KMS-11 (cell line): Measurements from ENCODE around the gene LKAAEAR1.

Source experiments
- H2AFZ ChIP-seq: fragments of 200-600 bp; sonication (generic); 2 replicates; pipeline ENCODE4 v1.6.1; 2016; ENCODE audit warnings: antibody characterized with exemption, mixed run types, low read depth
- H3K27ac ChIP-seq: fragments of 200-600 bp; sonication (generic); 2 replicates; pipeline ENCODE4 v1.6.1; 2016; ENCODE audit warnings: mild to moderate bottlenecking, mixed run types
- H3K27me3 ChIP-seq: fragments of 200-600 bp; sonication (generic); 2 replicates; pipeline ENCODE4 v1.6.1; 2017; ENCODE audit warnings: mild to moderate bottlenecking, low read depth, mixed run types, moderate library complexity; ENCODE audit not compliant: insufficient read depth
- H3K36me3 ChIP-seq: fragments of 200-600 bp; sonication (generic); 2 replicates; pipeline ENCODE4 v1.6.1; 2017; ENCODE audit warnings: mild to moderate bottlenecking, mixed run types; ENCODE audit not compliant: insufficient read depth
- H3K4me1 ChIP-seq: fragments of 200-600 bp; sonication (generic); 2 replicates; pipeline ENCODE4 v1.6.1; 2016; ENCODE audit warnings: mild to moderate bottlenecking, low read depth, mixed run types; ENCODE audit not compliant: poor library complexity, severe bottlenecking
- H3K4me2 ChIP-seq: fragments of 200-600 bp; sonication (generic); 2 replicates; pipeline ENCODE4 v1.7.0; 2016; ENCODE audit warnings: mild to moderate bottlenecking, mixed run types
- H3K4me3 ChIP-seq: fragments of 200-600 bp; sonication (generic); IDR thresholded peaks from 2 replicates; pipeline ENCODE4 v1.6.1; 2017; ENCODE audit warnings: low read depth, low read length, mixed read lengths; ENCODE audit not compliant: insufficient read depth
- H3K79me2 ChIP-seq: fragments of 200-600 bp; sonication (generic); 2 replicates; pipeline ENCODE4 v1.6.1; 2016; ENCODE audit warnings: low read depth, mixed run types; ENCODE audit not compliant: insufficient read depth
- H3K9ac ChIP-seq: fragments of 200-600 bp; sonication (generic); 2 replicates; pipeline ENCODE4 v1.6.1; 2016; ENCODE audit warnings: mild to moderate bottlenecking, mixed run types
- H4K20me1 ChIP-seq: fragments of 200-600 bp; sonication (generic); 2 replicates; pipeline ENCODE4 v1.6.1; 2016; ENCODE audit warnings: mild to moderate bottlenecking, mixed run types; ENCODE audit not compliant: insufficient read depth
- TF ChIP-seq, protein P1 (sequence below): fragments of 200-600 bp; sonication (generic); conservative IDR thresholded peaks from 2 replicates; pipeline ENCODE4 v1.6.1; 2017; ENCODE audit warnings: low read depth, mild to moderate bottlenecking, antibody characterized with exemption, low read length, moderate library complexity, mixed read lengths

LKAAEAR1 gene

DNA sequence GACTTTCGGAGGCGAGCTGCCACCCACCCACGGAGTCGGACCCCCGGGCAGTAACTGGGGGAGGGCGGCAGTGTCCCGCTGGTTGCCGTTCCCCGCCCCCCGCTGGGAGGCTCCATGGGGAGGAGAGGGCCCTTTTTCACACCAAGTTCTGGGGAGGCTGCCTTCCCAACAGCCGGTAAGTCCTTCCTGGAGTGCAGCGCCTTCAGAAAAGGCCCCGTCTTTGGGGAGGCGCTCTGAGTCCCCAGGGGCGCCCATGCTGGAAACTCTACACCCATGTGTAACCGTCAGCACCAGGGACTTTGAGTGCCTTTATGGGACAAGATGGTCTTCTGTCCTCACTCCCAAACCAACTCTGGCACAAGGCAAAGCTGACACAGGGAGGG lies 34.3 kb downstream of the LKAAEAR1 start:
- Histone ChIP-seq H3K4me1 (peaks cover under 1% of the 10 kb centered on the region), H2AFZ (no peak overlapping the region), H3K27ac (no peak overlapping the region), H3K9ac (no peak overlapping the region), H3K36me3 (no peaks in the 10 kb centered on the region), H3K79me2 (no peaks in the 10 kb centered on the region), H3K27me3 (peaks cover 74% of the 10 kb centered on the region), H3K4me2 (no peak overlapping the region), H3K4me3 (no peak overlapping the region), H4K20me1 (no peaks in the 10 kb centered on the region)
- TF ChIP-seq, protein P1, sequence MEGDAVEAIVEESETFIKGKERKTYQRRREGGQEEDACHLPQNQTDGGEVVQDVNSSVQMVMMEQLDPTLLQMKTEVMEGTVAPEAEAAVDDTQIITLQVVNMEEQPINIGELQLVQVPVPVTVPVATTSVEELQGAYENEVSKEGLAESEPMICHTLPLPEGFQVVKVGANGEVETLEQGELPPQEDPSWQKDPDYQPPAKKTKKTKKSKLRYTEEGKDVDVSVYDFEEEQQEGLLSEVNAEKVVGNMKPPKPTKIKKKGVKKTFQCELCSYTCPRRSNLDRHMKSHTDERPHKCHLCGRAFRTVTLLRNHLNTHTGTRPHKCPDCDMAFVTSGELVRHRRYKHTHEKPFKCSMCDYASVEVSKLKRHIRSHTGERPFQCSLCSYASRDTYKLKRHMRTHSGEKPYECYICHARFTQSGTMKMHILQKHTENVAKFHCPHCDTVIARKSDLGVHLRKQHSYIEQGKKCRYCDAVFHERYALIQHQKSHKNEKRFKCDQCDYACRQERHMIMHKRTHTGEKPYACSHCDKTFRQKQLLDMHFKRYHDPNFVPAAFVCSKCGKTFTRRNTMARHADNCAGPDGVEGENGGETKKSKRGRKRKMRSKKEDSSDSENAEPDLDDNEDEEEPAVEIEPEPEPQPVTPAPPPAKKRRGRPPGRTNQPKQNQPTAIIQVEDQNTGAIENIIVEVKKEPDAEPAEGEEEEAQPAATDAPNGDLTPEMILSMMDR: no peak

- H3K4me2 ChIP-seq: no peak within 1 kb of the TSS
- no peaks in the 10 kb centered on the region for H3K36me3 ChIP-seq
- H3K4me3 ChIP-seq: no peak within 1 kb of the TSS
- H3K27me3 ChIP-seq: peaks cover 77% of the 10 kb centered on the region
- H3K79me2 ChIP-seq: no peaks in the 10 kb centered on the region
- H4K20me1 ChIP-seq: no peaks in the 10 kb centered on the region
- H3K27ac ChIP-seq: no peak within 1 kb of the TSS
- TF ChIP-seq, protein P1: no peak
- H2AFZ ChIP-seq: no peak within 1 kb of the TSS
- no peaks in the 10 kb centered on the region for H3K4me1 ChIP-seq
- H3K9ac ChIP-seq: no peak within 1 kb of the TSS
Measured at GRCh38 chr20:64049060-64049877, 34.9 kb downstream of the LKAAEAR1 start, which contains the start of gene SOX18. TSS of gene SOX18 (minus strand) at chr20:64049639. CDS start at chr20:64049516, 123 bp downstream.

GRCh38 chr20:64048402-64049044 lies 35.7 kb downstream of the LKAAEAR1 start:
- H3K4me2 ChIP-seq: no peak overlapping the region
- H2AFZ ChIP-seq: no peak overlapping the region
- no peak overlapping the region for H3K4me3 ChIP-seq
- TF ChIP-seq, protein P1: no peak
- no peaks in the 10 kb centered on the region for H4K20me1 ChIP-seq
- H3K27me3 ChIP-seq: peaks cover 80% of the 10 kb centered on the region
- no peaks in the 10 kb centered on the region for H3K79me2 ChIP-seq
- no peaks in the 10 kb centered on the region for H3K36me3 ChIP-seq
- no peaks in the 10 kb centered on the region for H3K4me1 ChIP-seq
- H3K9ac ChIP-seq: no peak overlapping the region
- no peak overlapping the region for H3K27ac ChIP-seq

GRCh38 chr20:64047968-64048401 lies 36.2 kb downstream of the LKAAEAR1 start:
- no peaks in the 10 kb centered on the region for H3K36me3 ChIP-seq
- H2AFZ ChIP-seq: no peak overlapping the region
- H3K27me3 ChIP-seq: peaks cover 82% of the 10 kb centered on the region
- no peak overlapping the region for H3K4me3 ChIP-seq
- no peaks in the 10 kb centered on the region for H3K4me1 ChIP-seq
- H3K79me2 ChIP-seq: no peaks in the 10 kb centered on the region
- H4K20me1 ChIP-seq: no peaks in the 10 kb centered on the region
- TF ChIP-seq, protein P1: no peak
- H3K27ac ChIP-seq: no peak overlapping the region
- no peak overlapping the region for H3K9ac ChIP-seq
- H3K4me2 ChIP-seq: no peak overlapping the region
